Inflammatory macrophage (primary cell): ENCODE measurements around the gene COL4A4.

Experiments
- DNase-seq, 2 donors: peaks; one replicate each; pipeline ENCODE4 v3.0.0-alpha.2; 2020 to 2022

Gene COL4A4

GRCh38 chr2:227029426-227030105 lies 134.4 kb downstream of the COL4A4 start:
- peak; percentile 42 to 78 for DNase-seq

- no peak for DNase-seq
These were observed 138.5 kb downstream of the COL4A4 start for GRCh38 chr2:227025510-227025909.

- no peak for DNase-seq
These were observed 141.4 kb downstream of the COL4A4 start for GRCh38 chr2:227022608-227023007.

GRCh38 chr2:227020416-227020815 lies 143.6 kb downstream of the COL4A4 start:
- DNase-seq, result peak in 1 of 2 donors; percentile 31

GRCh38 chr2:227016894-227017293 lies 147.1 kb downstream of the COL4A4 start:
- no peak for DNase-seq

GRCh38 chr2:227013881-227014280 lies 150.1 kb downstream of the COL4A4 start:
- no peak for DNase-seq

- DNase-seq, result no peak
These were observed 150.7 kb downstream of the COL4A4 start for GRCh38 chr2:227013330-227013729.

GRCh38 chr2:227010433-227010832 lies 153.6 kb downstream of the COL4A4 start:
- DNase-seq, result no peak

GRCh38 chr2:227007940-227008339 lies 156.1 kb downstream of the COL4A4 start:
- no peak for DNase-seq

GRCh38 chr2:227007148-227007547 lies 156.9 kb downstream of the COL4A4 start:
- no peak for DNase-seq

GRCh38 chr2:227006189-227006897 lies 157.7 kb downstream of the COL4A4 start:
- no peak for DNase-seq

- no peak for DNase-seq
These were observed 159.5 kb downstream of the COL4A4 start for GRCh38 chr2:227004482-227004881.

- no peak for DNase-seq
These were observed 163.9 kb downstream of the COL4A4 start for GRCh38 chr2:227000123-227000522.

GRCh38 chr2:226999661-227000060 lies 164.3 kb downstream of the COL4A4 start:
- DNase-seq, result no peak

GRCh38 chr2:226995625-226996041 lies 168.4 kb downstream of the COL4A4 start:
- no peak for DNase-seq

- no peak for DNase-seq
These were observed 169.2 kb downstream of the COL4A4 start for GRCh38 chr2:226994775-226995174.

GRCh38 chr2:226993171-226993570 lies 170.8 kb downstream of the COL4A4 start:
- DNase-seq, result no peak

GRCh38 chr2:226991663-226992062 lies 172.3 kb downstream of the COL4A4 start:
- DNase-seq, result no peak

- DNase-seq, result no peak
These were observed 178.4 kb downstream of the COL4A4 start for GRCh38 chr2:226985583-226985946.

GRCh38 chr2:226984750-226985582 lies 179.0 kb downstream of the COL4A4 start:
- peak; percentile 36 to 38 for DNase-seq

- DNase-seq, result no peak
These were observed 179.9 kb downstream of the COL4A4 start for GRCh38 chr2:226983895-226984749.

GRCh38 chr2:226981791-226982326 lies 182.1 kb downstream of the COL4A4 start:
- DNase-seq, result no peak
